Testis (tissue), 3 donors: ENCODE data around the gene BRD2. TPM values are rescaled to one million over a fixed set of nuclear protein-coding genes. Genes with fewer than 3 reads are reported as not detected.

Source experiments
- DNase-seq: peaks from one replicate; pipeline ENCODE4 v3.0.0-alpha.2; 2019
- H3K27ac ChIP-seq, 2 donors: fragments of 200-600 bp; sonication (generic); one replicate each; pipeline ENCODE4 v1.5.1; 2019
- H3K27me3 ChIP-seq: fragments of 200-600 bp; sonication (generic); one replicate; pipeline ENCODE4 v1.5.1; 2019
- H3K36me3 ChIP-seq: fragments of 200-600 bp; sonication (generic); one replicate; pipeline ENCODE4 v1.5.1; 2017; ENCODE audit warnings: low read depth; ENCODE audit errors: missing control alignments
- H3K4me1 ChIP-seq: fragments of 200-600 bp; sonication (generic); one replicate; pipeline ENCODE4 v1.5.1; 2019
- H3K4me3 ChIP-seq, 2 donors: fragments of 200-600 bp; sonication (generic); one replicate each; pipeline ENCODE4 v1.5.1; 2017 to 2019
- H3K9me3 ChIP-seq: fragments of 200-600 bp; sonication (generic); one replicate; pipeline ENCODE4 v1.5.1; 2017
- POLR2A ChIP-seq: fragments of 450-650 bp; IDR thresholded peaks from one replicate; pipeline ENCODE4 v1.6.1; 2017; ENCODE audit warnings: antibody characterized with exemption, mild to moderate bottlenecking, moderate library complexity
- WGBS, 2 donors: methylation state at CpG; one replicate each; pipeline ENCODE4 v1.1.5; 2018; 5-methylcytosine and 5-hydroxymethylcytosine counted together
- intact Hi-C: fragments of 100-400 bp; cut with DNase I; formaldehyde crosslinking; loops from one replicate; pipeline ENCODE4 v1.15.1; 2023; ENCODE audit warnings: low total_unique reads
- polyA plus RNA-seq: library from polyadenylated mRNA; stranded (reverse); fragments of 350-450 nt; fragmentation: Illumina TruSeq; extraction: RNeasy Lipid Tissue Mini Kit (QIAGEN cat#74804); gene quantifications from one replicate; pipeline ENCODE4 v1.2.3, GENCODE V29; 2014; ENCODE audit warnings: low read depth, low replicate concordance; ENCODE audit not compliant: insufficient read depth
- total RNA-seq, 2 donors: library from RNA; depleted of rRNA; stranded (reverse); fragments of >200 nt; gene quantifications; one replicate each; pipeline ENCODE4 v1.2.3, GENCODE V29; 2016
- TF ChIP-seq, protein P1 (sequence below), 3 experiments: fragments of 450-650 bp in 2 of 3; fragments of 200-600 bp in 1 of 3; sonication (generic) in 1 of 3; IDR thresholded peaks; one replicate each; pipeline ENCODE4 v1.5.1; 2016 to 2019; ENCODE audit warnings: antibody characterized with exemption in 3 of 3, mild to moderate bottlenecking in 2 of 3, moderate library complexity in 1 of 3

BRD2 gene
- total and polyA plus RNA-seq, 3 donors from 2014 or later = 299 to 334 (median 312) TPM

DNA sequence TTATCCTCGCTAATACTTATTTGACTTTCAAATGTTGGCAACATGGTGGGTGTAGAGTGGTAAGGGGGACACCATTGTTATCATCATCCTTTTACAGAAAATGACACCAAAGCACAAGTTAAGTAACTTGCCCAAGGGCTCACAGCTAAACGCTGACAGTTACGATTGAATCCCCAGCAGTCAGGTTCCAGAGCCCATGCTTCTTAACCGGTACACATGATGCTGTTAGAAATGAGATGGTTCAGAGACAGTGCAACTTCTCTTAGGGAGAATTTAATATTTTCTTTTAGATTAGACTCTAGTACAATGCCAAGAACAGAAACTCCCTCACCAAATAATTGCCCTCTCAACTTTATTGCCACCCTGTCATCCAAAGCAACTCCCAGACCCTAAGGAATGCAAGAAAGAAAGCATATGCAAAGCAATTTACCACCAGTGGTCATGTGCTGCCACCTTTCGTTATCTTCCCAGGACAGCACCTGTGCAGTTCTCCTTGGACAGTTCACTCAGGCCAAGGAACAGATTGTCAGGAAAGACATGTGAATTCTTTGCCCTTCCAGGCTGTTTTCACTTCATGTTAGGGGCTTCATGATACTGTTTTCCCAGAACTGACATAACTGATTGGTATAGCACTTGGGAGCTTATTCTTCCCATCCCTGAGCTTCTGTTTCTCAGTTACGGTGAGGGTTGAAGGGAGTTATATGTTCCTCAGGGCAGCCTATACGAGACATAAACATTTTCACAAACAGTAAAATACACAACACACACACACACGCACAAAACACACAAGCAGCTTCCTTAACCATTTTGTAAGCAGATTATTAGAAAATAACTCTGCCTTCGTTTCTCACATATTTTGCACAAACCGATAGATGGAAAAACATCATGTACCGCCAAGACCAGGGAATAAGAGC is 20.6 kb upstream of the BRD2 start:
- Histone ChIP-seq H3K4me1 (no peaks in the 10 kb centered on the region), H3K4me3 (no peak overlapping the region), H3K36me3 (no peaks in the 10 kb centered on the region), H3K27me3 (no peaks in the 10 kb centered on the region), H3K9me3 (no peaks in the 10 kb centered on the region), H3K27ac (no peak overlapping the region)
- intact Hi-C loops = no loop called here
- TF ChIP-seq, protein P1, sequence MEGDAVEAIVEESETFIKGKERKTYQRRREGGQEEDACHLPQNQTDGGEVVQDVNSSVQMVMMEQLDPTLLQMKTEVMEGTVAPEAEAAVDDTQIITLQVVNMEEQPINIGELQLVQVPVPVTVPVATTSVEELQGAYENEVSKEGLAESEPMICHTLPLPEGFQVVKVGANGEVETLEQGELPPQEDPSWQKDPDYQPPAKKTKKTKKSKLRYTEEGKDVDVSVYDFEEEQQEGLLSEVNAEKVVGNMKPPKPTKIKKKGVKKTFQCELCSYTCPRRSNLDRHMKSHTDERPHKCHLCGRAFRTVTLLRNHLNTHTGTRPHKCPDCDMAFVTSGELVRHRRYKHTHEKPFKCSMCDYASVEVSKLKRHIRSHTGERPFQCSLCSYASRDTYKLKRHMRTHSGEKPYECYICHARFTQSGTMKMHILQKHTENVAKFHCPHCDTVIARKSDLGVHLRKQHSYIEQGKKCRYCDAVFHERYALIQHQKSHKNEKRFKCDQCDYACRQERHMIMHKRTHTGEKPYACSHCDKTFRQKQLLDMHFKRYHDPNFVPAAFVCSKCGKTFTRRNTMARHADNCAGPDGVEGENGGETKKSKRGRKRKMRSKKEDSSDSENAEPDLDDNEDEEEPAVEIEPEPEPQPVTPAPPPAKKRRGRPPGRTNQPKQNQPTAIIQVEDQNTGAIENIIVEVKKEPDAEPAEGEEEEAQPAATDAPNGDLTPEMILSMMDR (IDR thresholded peaks at IDR 0.05) = peak in 2 of 3 experiments; percentile 30 to 36
- TF ChIP-seq POLR2A = no peak
- 55 to 70% methylated on average over 11 of the region's 11 CpGs for WGBS, 2 donors
- peak; percentile 60 for DNase-seq

DNA sequence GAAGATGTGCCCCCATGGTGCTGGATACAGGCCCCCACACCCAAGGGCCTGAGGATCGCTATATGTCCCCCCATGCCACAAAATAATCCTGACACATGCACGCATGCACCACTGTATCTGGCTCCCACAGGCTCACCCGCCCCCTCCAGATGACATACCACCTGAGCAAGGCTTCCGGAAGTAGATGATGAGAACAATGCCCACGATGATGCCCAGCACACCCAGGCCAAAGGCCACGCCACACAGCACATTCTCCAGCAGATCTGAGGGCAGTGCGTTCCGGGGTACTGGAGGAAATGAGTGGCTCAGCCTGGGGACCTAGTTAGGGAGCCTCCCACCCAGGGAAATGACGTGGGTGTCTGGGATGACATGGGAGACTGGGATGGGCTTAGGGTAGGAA is 19.3 kb upstream of the BRD2 start:
- intact Hi-C loops = no loop called here
- Histone ChIP-seq H3K36me3 (no peaks in the 10 kb centered on the region), H3K9me3 (no peaks in the 10 kb centered on the region), H3K27me3 (no peaks in the 10 kb centered on the region), H3K4me3 (no peak overlapping the region), H3K27ac (no peak overlapping the region), H3K4me1 (no peaks in the 10 kb centered on the region)
- DNase-seq = no peak
- WGBS, 2 donors = 93 to 94% methylated on average over 3 to 9 of the region's 9 CpGs
- TF ChIP-seq POLR2A = no peak
- TF ChIP-seq, protein P1 (IDR thresholded peaks at IDR 0.05) = no peak

DNA sequence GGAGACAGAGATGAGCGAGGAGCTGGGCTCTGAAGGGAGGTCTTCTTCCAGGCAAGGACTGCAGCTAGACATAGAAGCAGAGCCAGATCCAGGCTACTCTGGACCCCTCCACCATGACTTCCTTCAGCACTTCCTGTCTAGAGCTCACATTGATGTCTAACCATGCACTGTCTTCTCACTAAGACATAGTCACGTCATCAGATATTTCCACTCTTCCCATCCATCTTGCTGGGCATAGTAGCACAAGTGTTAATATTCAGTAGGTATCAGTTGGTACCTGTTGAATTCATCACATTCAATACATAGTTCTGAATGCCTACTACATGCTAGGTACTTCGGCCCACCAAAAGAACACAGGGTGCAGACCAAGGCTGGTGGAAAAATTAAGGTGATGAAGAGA is 18.4 kb upstream of the BRD2 start:
- Histone ChIP-seq H3K27ac (no peak overlapping the region), H3K4me3 (no peak overlapping the region), H3K36me3 (no peaks in the 10 kb centered on the region), H3K27me3 (no peaks in the 10 kb centered on the region), H3K4me1 (no peaks in the 10 kb centered on the region), H3K9me3 (no peaks in the 10 kb centered on the region)
- TF ChIP-seq POLR2A = no peak
- intact Hi-C loops = no loop called here
- 84 to 85% methylated on average over 3 of the region's 3 CpGs for WGBS, 2 donors
- DNase-seq = no peak

DNA sequence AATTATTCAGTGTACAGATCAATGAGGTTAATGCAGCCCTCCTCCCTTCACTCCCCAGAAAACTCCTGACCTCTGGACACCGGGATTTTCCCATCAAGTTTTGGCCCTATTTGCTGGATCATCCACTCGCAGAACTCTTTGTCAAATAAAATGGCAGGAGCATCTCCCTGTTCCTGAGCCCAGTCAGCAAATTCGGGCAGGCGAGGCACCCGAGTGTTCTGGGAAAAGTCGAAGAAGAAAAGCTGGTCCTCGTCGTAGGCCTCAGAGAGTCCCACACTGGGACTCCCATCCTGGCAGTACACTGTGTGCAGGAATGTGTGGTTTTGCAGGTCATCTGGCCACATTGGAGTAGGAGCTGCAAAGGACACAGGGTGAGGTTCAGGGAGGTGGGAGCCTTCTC is 17.9 kb upstream of the BRD2 start:
- intact Hi-C loops = no loop called here
- 59 to 70% methylated on average over 8 of the region's 8 CpGs for WGBS, 2 donors
- H3K4me3 ChIP-seq = no peak overlapping the region
- H3K9me3 ChIP-seq = no peaks in the 10 kb centered on the region
- no peaks in the 10 kb centered on the region for H3K27me3 ChIP-seq
- H3K4me1 ChIP-seq = no peaks in the 10 kb centered on the region
- DNase-seq = no peak
- H3K36me3 ChIP-seq = no peaks in the 10 kb centered on the region
- no peak for TF ChIP-seq POLR2A
- no peak overlapping the region for H3K27ac ChIP-seq

DNA sequence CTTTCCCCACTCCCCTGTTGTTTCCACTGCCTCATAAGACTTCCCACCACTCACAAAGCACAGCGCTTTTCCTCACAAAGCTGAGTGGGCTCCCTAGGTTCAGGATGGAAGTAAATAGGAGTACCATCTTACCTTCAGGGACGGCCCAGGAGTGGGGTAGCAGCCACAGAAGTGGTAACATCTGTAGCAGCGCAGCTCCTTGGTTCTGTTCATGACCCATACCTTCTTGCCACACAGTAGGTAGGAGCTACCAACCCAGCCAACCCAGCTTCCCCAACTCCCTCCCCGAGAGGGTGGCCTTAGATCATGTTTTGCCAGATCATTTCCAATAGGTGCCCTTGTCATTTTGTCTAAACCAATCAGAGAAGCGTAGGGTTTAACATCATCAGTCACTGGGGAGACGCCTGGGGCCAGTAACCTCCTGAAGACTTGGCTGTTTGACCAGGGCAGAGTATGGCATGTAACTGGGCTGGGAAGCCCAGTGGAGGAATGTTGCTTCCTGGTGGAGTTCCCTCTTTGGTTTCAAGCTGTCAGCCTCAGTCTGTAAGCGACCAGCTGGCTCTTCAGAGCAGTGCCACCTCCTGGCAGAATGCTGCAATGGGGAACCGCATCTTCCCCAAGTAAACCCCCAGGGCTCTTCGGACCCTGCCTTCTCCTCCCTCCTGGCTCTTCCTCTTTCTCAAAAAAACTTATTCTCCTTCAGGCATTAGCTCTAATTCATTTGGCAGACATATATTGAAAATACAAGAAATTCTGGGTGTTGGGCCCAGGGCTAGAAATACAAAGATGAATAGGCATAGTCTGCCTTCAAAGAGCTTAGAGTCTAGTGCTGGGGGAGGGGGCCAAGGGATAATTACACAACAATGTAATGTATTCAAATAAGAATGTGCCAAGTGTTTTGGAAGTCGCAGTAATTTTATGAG is 15.3 kb upstream of the BRD2 start, which contains the start of gene HLA-DMA:
Gene HLA-DMA (minus strand): TSS at position 281 of the 923 bp plus-strand sequence. CDS start 61 bp downstream, at position 220.
- intact Hi-C loops = no loop called here
- peak; percentile 79 for DNase-seq
- H3K4me1 ChIP-seq = no peaks in the 10 kb centered on the region
- no peak for TF ChIP-seq POLR2A
- TF ChIP-seq, protein P1 (IDR thresholded peaks at IDR 0.05) = peak in 2 of 3 experiments; percentile 43 to 59
- peak within 1 kb of the TSS; percentile 21 to 25 for H3K4me3 ChIP-seq
- peak within 1 kb of the TSS in 1 of 2 donors; percentile 54 for H3K27ac ChIP-seq
- H3K27me3 ChIP-seq = no peaks in the 10 kb centered on the region
- no peaks in the 10 kb centered on the region for H3K36me3 ChIP-seq
- WGBS, 2 donors = 44 to 57% methylated on average over 10 of the region's 10 CpGs
- H3K9me3 ChIP-seq = no peaks in the 10 kb centered on the region
